Measurements from ENCODE around the gene TMEM54. TPM values are rescaled to one million over a fixed set of nuclear protein-coding genes. Genes with fewer than 3 reads are reported as not detected.

TMEM54 gene
- total and polyA plus RNA-seq, 2 of the 13 experiments (the other 11 are each of a cell fraction or from before 2014, with no cell fraction given) = 2.5 to 2.9 TPM

DNA sequence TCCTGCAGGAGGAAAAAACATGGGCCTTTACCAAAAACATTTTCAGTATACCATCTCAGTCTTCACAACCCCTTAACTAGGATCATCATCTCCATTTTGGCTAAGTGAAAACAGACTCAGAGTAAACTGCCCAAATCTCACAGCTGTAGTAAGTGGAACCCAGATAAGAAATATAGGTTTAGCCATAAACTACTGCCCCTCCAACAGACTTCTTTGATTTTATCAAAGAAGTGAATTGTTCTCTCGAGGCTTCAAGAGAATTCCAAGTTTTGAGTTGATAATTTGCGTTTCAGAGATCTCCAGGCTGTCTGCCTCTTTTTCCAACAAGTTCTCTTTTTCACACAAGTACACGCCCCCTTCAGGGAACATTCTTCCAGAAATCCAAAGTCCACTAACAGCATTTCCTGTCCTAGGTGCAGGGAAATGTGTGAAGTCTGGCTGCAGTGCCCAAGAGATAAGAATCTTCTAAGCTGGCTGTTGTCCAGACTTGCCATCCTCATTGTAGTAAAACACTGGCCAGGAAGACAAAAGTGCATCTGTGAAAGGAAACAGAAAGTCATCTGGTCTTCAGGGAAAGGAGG, 32.6 kb upstream of the TMEM54 start (continued):
- TF ChIP-seq, protein P1, sequence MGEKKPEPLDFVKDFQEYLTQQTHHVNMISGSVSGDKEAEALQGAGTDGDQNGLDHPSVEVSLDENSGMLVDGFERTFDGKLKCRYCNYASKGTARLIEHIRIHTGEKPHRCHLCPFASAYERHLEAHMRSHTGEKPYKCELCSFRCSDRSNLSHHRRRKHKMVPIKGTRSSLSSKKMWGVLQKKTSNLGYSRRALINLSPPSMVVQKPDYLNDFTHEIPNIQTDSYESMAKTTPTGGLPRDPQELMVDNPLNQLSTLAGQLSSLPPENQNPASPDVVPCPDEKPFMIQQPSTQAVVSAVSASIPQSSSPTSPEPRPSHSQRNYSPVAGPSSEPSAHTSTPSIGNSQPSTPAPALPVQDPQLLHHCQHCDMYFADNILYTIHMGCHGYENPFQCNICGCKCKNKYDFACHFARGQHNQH (CRISPR knock-in tag; IDR thresholded peaks at IDR 0.05) = peak; percentile 90
- TF ChIP-seq ZNF431 (CRISPR knock-in tag; IDR thresholded peaks at IDR 0.05; ENCODE audit: borderline replicate concordance, low read depth) = no peak
- TF ChIP-seq PHF8 (CRISPR knock-in tag; IDR thresholded peaks at IDR 0.05) = peak; percentile 49; the same call in 1 of the 2 replicates
- TF ChIP-seq POLR2AphosphoS2 (IDR thresholded peaks at IDR 0.05; ENCODE audit: low read depth, low read length) = no peak
- no peak for TF ChIP-seq ZNF274 (CRISPR knock-in tag; IDR thresholded peaks at IDR 0.05)
- no peak for TF ChIP-seq FOXC1 (CRISPR knock-in tag; IDR thresholded peaks at IDR 0.05; ENCODE audit: borderline replicate concordance)
- no peak for TF ChIP-seq MTERF4 (CRISPR knock-in tag; IDR thresholded peaks at IDR 0.05)
- TF ChIP-seq RXRB (CRISPR knock-in tag; IDR thresholded peaks at IDR 0.05; ENCODE audit: borderline replicate concordance) = peak; percentile 73
- TF ChIP-seq ZNF607 (CRISPR knock-in tag; IDR thresholded peaks at IDR 0.05; ENCODE audit: borderline replicate concordance) = peak; percentile 74; the same call in 1 of the 2 replicates
- no peak for TF ChIP-seq EHMT2 (IDR thresholded peaks at IDR 0.05; ENCODE audit: borderline replicate concordance, low read depth, low read length)
- TF ChIP-seq MEF2D (CRISPR knock-in tag; IDR thresholded peaks at IDR 0.05) = peak; percentile 77
- TF ChIP-seq, protein P2, sequence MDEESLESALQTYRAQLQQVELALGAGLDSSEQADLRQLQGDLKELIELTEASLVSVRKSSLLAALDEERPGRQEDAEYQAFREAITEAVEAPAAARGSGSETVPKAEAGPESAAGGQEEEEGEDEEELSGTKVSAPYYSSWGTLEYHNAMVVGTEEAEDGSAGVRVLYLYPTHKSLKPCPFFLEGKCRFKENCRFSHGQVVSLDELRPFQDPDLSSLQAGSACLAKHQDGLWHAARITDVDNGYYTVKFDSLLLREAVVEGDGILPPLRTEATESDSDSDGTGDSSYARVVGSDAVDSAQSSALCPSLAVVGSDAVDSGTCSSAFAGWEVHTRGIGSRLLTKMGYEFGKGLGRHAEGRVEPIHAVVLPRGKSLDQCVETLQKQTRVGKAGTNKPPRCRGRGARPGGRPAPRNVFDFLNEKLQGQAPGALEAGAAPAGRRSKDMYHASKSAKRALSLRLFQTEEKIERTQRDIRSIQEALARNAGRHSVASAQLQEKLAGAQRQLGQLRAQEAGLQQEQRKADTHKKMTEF (CRISPR knock-in tag; IDR thresholded peaks at IDR 0.05) = peak; percentile 86
- TF ChIP-seq ZBTB3 (CRISPR knock-in tag; IDR thresholded peaks at IDR 0.05; ENCODE audit: borderline replicate concordance, low read depth) = 0 out of 2 replicates have a peak, but pooled peaks have one; percentile 59
- no peak for TF ChIP-seq POLR2G (IDR thresholded peaks at IDR 0.05; ENCODE audit: low read depth, low read length)
- no peak for TF ChIP-seq ZNF567 (CRISPR knock-in tag; IDR thresholded peaks at IDR 0.05; ENCODE audit: borderline replicate concordance)
- no peak for TF ChIP-seq GZF1 (CRISPR knock-in tag; IDR thresholded peaks at IDR 0.05)
- TF ChIP-seq TEAD3 (CRISPR knock-in tag; optimal IDR thresholded peaks at IDR 0.05; ENCODE audit: borderline replicate concordance) = peak; percentile 93
- TF ChIP-seq ZNF296 (CRISPR knock-in tag; conservative IDR thresholded peaks at IDR 0.05) = no peak
- no peak for TF ChIP-seq ZNF720 (CRISPR knock-in tag; IDR thresholded peaks at IDR 0.05)
- no peak for TF ChIP-seq RAD21 (CRISPR knock-in tag; IDR thresholded peaks at IDR 0.05)
- TF ChIP-seq ZNF292 (CRISPR knock-in tag; IDR thresholded peaks at IDR 0.05; ENCODE audit: borderline replicate concordance, low read depth) = peak; percentile 83
- TF ChIP-seq ARNTL (CRISPR knock-in tag; IDR thresholded peaks at IDR 0.05) = 0 out of 2 replicates have a peak, but pooled peaks have one; percentile 28
- TF ChIP-seq NRL (CRISPR knock-in tag; IDR thresholded peaks at IDR 0.05; ENCODE audit: borderline replicate concordance) = no peak
- TF ChIP-seq NAIF1 (CRISPR knock-in tag; IDR thresholded peaks at IDR 0.05; ENCODE audit: borderline replicate concordance) = no peak
- TF ChIP-seq ZFYVE20 (CRISPR knock-in tag; IDR thresholded peaks at IDR 0.05; ENCODE audit: borderline replicate concordance, low read depth) = no peak
